Panc1 (cell line): ENCODE results near the gene TEX51. TPM values are rescaled to one million over a fixed set of nuclear protein-coding genes. Genes with fewer than 3 reads are reported as not detected.

Experiments used
- ATAC-seq: fragments of 200-7000 bp; cut with Tn5 transposase; 2 replicates; pipeline ENCODE4 v1.9.1; 2020; ENCODE audit warnings: mild to moderate bottlenecking, moderate library complexity
- BruUV-seq: library from RNA; stranded (reverse); fragments of 400-500 nt; replicated peaks from 2 replicates; lab custom pipeline; 2021; lab: Mats Ljungman, UMichigan
- CTCF ChIA-PET: fragments of 300-600 bp; sonication (Branson Sonifier 250); formaldehyde crosslinking; loops from one replicate; lab custom pipeline; 2022; ENCODE audit warnings: antibody characterized with exemption; lab: Charles Lee
- POLR2A ChIA-PET: fragments of 300-600 bp; sonication (Branson Sonifier 250); formaldehyde crosslinking; loops from one replicate; lab custom pipeline; 2022; ENCODE audit warnings: antibody characterized with exemption; lab: Charles Lee
- DNase-seq: peaks from one replicate; pipeline ENCODE4 v3.0.0-alpha.2; 2010; ENCODE audit warnings: low read depth, low spot score
- H3K27ac ChIP-seq: 2 replicates; pipeline ENCODE4 v1.5.1; 2011; ENCODE audit warnings: mild to moderate bottlenecking, low read length, inconsistent platforms
- H3K27me3 ChIP-seq: fragments of 200-500 bp; sonication (Bioruptor generic); 2 replicates; pipeline ENCODE4 v1.6.0; 2014; ENCODE audit warnings: low read length, inconsistent platforms; ENCODE audit not compliant: control insufficient read depth, insufficient read depth
- H3K36me3 ChIP-seq: fragments of 200-500 bp; sonication (Bioruptor generic); 2 replicates; pipeline ENCODE4 v1.5.1; 2014; ENCODE audit warnings: inconsistent platforms, mild to moderate bottlenecking, low read length, moderate library complexity; ENCODE audit not compliant: control insufficient read depth, insufficient read depth
- H3K4me1 ChIP-seq: 2 replicates; pipeline ENCODE4 v1.5.1; 2011; ENCODE audit warnings: inconsistent platforms, mild to moderate bottlenecking, low read length, moderate library complexity; ENCODE audit not compliant: control insufficient read depth, insufficient read depth
- H3K4me3 ChIP-seq, 2 experiments: 2 replicates each; pipeline ENCODE4 v1.5.1; 2011 to 2012; ENCODE audit warnings: low read depth in 2 of 2, low read length in 2 of 2, mild to moderate bottlenecking in 2 of 2, inconsistent platforms in 1 of 2, moderate library complexity in 1 of 2
- H3K9me3 ChIP-seq: fragments of 200-500 bp; sonication (Bioruptor generic); 2 replicates; pipeline ENCODE4 v1.5.1; 2014; ENCODE audit warnings: low read depth, mild to moderate bottlenecking, inconsistent platforms, low read length, moderate library complexity; ENCODE audit not compliant: control insufficient read depth, insufficient read depth
- CTCF ChIP-seq: fragments of 450-650 bp; IDR thresholded peaks from 2 replicates; pipeline ENCODE4 v1.5.1; 2017; ENCODE audit warnings: mild to moderate bottlenecking
- POLR2AphosphoS5 ChIP-seq: IDR thresholded peaks from 2 replicates; pipeline ENCODE4 v1.6.1; 2012; ENCODE audit warnings: mild to moderate bottlenecking, low read depth, low read length, moderate library complexity
- REST ChIP-seq, 2 experiments: IDR thresholded peaks; 2 replicates each; pipeline ENCODE4 v1.6.1; 2011 to 2012; ENCODE audit warnings: low read depth in 2 of 2, control low read depth in 1 of 2, low read length in 1 of 2, mild to moderate bottlenecking in 1 of 2, moderate library complexity in 1 of 2; ENCODE audit not compliant: insufficient read depth in 1 of 2
- SIN3A ChIP-seq: IDR thresholded peaks from 2 replicates; pipeline ENCODE4 v1.6.1; 2012; ENCODE audit warnings: low read depth, mild to moderate bottlenecking, low read length, moderate library complexity, borderline replicate concordance; ENCODE audit not compliant: insufficient read depth
- TCF7L2 ChIP-seq: IDR thresholded peaks from 2 replicates; pipeline ENCODE4 v1.6.1; 2011; ENCODE audit warnings: mild to moderate bottlenecking, low read depth, low read length, inconsistent platforms
- in situ Hi-C: cut with HindIII; loops from 2 replicates; pipeline ENCODE4 v1.10.0; 2016; ENCODE audit warnings: low sequenced_read_pairs, low pct_unique_long_range_greater_than_20kb
- intact Hi-C: fragments of 100-400 bp; cut with micrococcal nuclease; formaldehyde crosslinking; loops from one replicate; pipeline ENCODE4 v1.10.0; 2022; ENCODE audit not compliant: unreplicated experiment
- total RNA-seq: library from RNA; stranded (reverse); gene quantifications from one replicate; pipeline ENCODE4 v1.2.1, GENCODE V29; 2021; ENCODE audit not compliant: unreplicated experiment

TEX51 gene
- total RNA-seq, 1 experiment from 2014 or later, result not detected

GRCh38 chr2:126852361-126852760, 46.3 kb upstream of the TEX51 start:
- H3K9me3 ChIP-seq, result no peaks in the 10 kb centered on the region
- no peaks in the 10 kb centered on the region for H3K4me1 ChIP-seq
- no peaks in the 10 kb centered on the region for H3K36me3 ChIP-seq
- ATAC-seq (no peak), DNase-seq (no peak)
- H3K27ac ChIP-seq, result no peak overlapping the region
- H3K4me3 ChIP-seq, result no peak overlapping the region
- intact Hi-C loops (no loop called here), in situ Hi-C loops (no loop called here)
- ChIA-PET CTCF (no interaction called here), POLR2A (no interaction called here)
- no TSS peak for BruUV-seq
- H3K27me3 ChIP-seq, result peaks cover 6% of the 10 kb centered on the region
- TF ChIP-seq REST (IDR thresholded peaks at IDR 0.05; ENCODE audit: insufficient read depth in 1 of 2, low read depth in 2 of 2, low read length in 1 of 2), result no peak
- TF ChIP-seq TCF7L2, result no peak
- no peak for TF ChIP-seq POLR2AphosphoS5
- no peak for TF ChIP-seq SIN3A
- no peak for TF ChIP-seq CTCF

- peaks cover 3% of the 10 kb centered on the region for H3K27me3 ChIP-seq
- no TSS peak for BruUV-seq
- DNase-seq (no peak), ATAC-seq (no peak)
- POLR2A ChIA-PET, result no interaction called here
- no peaks in the 10 kb centered on the region for H3K4me1 ChIP-seq
- intact Hi-C loops (no loop called here), in situ Hi-C loops (no loop called here)
- H3K36me3 ChIP-seq, result no peaks in the 10 kb centered on the region
- H3K9me3 ChIP-seq, result no peaks in the 10 kb centered on the region
- CTCF ChIA-PET, result no interaction called here
- H3K27ac ChIP-seq, result no peak overlapping the region
- H3K4me3 ChIP-seq, result no peak overlapping the region
- TF ChIP-seq TCF7L2, result no peak
- no peak for TF ChIP-seq REST (IDR thresholded peaks at IDR 0.05; ENCODE audit: insufficient read depth in 1 of 2, low read depth in 2 of 2, low read length in 1 of 2)
- no peak for TF ChIP-seq SIN3A
- TF ChIP-seq POLR2AphosphoS5, result no peak
- no peak for TF ChIP-seq CTCF
Observed at GRCh38 chr2:126855606-126856005, 43.1 kb upstream of the TEX51 start.
